Gastroesophageal sphincter (tissue), 4 donors: ENCODE data around the gene CCDC154. TPM values are rescaled to one million over a fixed set of nuclear protein-coding genes. Genes with fewer than 3 reads are reported as not detected.
"Not testable (repeated sequence)": the region's sequence is repeated elsewhere in the genome, so short reads cannot be mapped to it uniquely, and the experiment has no call there.

ENCODE experiments used
- ATAC-seq: fragments of 150-250 bp; one replicate; pipeline ENCODE4 v1.9.1; 2016; ENCODE audit warnings: mild to moderate bottlenecking, moderate library complexity
- H3K27ac ChIP-seq, 4 donors: fragments of 200-600 bp; sonication (generic) in 3 of 4; 1 replicate in 3 of 4; 2 replicates in 1 of 4; pipeline ENCODE4 v1.5.1; 2016 to 2019
- H3K27me3 ChIP-seq: fragments of 200-600 bp; sonication (generic); one replicate; pipeline ENCODE4 v1.5.1; 2019
- H3K36me3 ChIP-seq, 2 donors: fragments of 200-600 bp; sonication (generic); one replicate each; pipeline ENCODE4 v1.5.1; 2019; ENCODE audit warnings: control low read depth in 1 of 2
- H3K4me1 ChIP-seq, 3 donors: fragments of 200-600 bp; sonication (generic); 1 replicate in 2 of 3; 2 replicates in 1 of 3; pipeline ENCODE4 v1.5.1; 2016 to 2019; ENCODE audit warnings: control low read depth in 2 of 3
- H3K4me3 ChIP-seq, 2 donors: fragments of 200-600 bp; sonication (generic); one replicate each; pipeline ENCODE4 v1.5.1; 2019; ENCODE audit warnings: mild to moderate bottlenecking in 1 of 2, moderate library complexity in 1 of 2
- H3K9me3 ChIP-seq, 3 donors: fragments of 200-600 bp; sonication (generic); one replicate each; pipeline ENCODE4 v1.5.1; 2017 to 2019; ENCODE audit warnings: control low read depth in 2 of 3
- EP300 ChIP-seq: sonication (generic); formaldehyde crosslinking; IDR thresholded peaks from one replicate; pipeline ENCODE4 v1.6.1; 2017; ENCODE audit warnings: antibody characterized with exemption, mild to moderate bottlenecking
- POLR2A ChIP-seq, 2 donors: fragments of 450-650 bp; IDR thresholded peaks; one replicate each; pipeline ENCODE4 v1.6.1; 2017; ENCODE audit warnings: antibody characterized with exemption in 2 of 2, mild to moderate bottlenecking in 2 of 2, moderate library complexity in 1 of 2
- POLR2AphosphoS5 ChIP-seq: sonication (generic); formaldehyde crosslinking; IDR thresholded peaks from one replicate; pipeline ENCODE4 v1.6.1; 2017; ENCODE audit warnings: antibody characterized with exemption
- WGBS, 2 donors: methylation state at CpG; one replicate each; pipeline ENCODE4 v1.1.5; 2018; ENCODE audit warnings: low coverage in 1 of 2; 5-methylcytosine and 5-hydroxymethylcytosine counted together
- total RNA-seq, 4 donors: library from RNA; depleted of rRNA; stranded (reverse); fragments of >200 nt; gene quantifications; one replicate each; pipeline ENCODE4 v1.1.0, GENCODE V29; 2016
- TF ChIP-seq, protein P1 (sequence below), 4 experiments: fragments of 200-600 bp in 2 of 4; fragments of 450-650 bp in 2 of 4; sonication (generic) in 1 of 4; IDR thresholded peaks; one replicate each; pipeline ENCODE4 v1.5.1; 2017 to 2019; ENCODE audit warnings: antibody characterized with exemption in 4 of 4, mild to moderate bottlenecking in 2 of 4, moderate library complexity in 2 of 4

The CCDC154 gene
- total RNA-seq, 4 donors from 2014 or later: not detected

DNA sequence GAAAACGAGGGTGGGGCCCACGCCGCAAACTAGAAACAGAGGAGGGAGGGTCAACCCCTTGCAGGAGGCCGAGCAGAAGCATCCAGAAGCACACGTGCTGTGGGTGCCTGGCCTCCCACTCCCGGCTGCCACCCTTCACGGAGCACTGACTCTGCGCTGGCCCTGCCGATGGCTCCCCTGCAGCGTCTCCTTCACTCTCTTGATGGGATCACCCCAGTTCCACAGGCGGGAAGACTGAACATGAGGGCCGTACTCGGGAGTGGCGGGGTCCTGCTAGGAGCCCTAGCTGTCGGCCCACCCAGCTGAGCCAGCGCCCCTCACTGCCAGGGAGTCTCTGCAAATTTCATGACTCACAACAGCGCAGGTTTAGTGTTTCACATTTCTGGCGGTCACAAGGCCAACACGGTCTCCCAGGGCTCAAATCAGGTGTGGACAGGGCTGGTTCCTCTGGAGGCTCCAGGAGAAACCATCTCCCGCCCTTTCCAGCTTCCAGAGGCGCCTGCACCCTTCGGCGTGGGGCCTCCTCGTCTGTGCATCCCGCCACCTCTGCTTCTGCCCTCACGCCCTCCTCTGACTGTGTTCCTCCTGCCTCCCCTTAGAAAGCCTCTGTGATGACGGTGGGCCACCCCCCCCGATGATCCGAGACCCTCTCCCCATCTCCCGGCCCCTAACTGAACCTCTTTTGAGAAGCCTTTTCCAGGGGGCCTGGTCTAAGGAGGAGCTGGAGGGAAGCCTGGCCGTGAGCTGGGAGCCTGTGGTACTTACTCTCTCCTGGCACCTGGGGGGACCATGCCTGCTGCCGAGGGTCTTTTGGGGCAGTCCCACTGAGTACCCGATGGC, 42.4 kb upstream of the CCDC154 start:
- Histone ChIP-seq H3K36me3 (no peaks in the 10 kb centered on the region), H3K27me3 (peaks cover 7% of the 10 kb centered on the region), H3K27ac (no peak overlapping the region), H3K4me3 (no peak overlapping the region), H3K9me3 (no peaks in the 10 kb centered on the region), H3K4me1 (no peaks in the 10 kb centered on the region)
- no peak for ATAC-seq
- 87 to 88% methylated on average over 6 of the region's 33 CpGs for WGBS, 2 donors
- TF ChIP-seq POLR2AphosphoS5: no peak

DNA sequence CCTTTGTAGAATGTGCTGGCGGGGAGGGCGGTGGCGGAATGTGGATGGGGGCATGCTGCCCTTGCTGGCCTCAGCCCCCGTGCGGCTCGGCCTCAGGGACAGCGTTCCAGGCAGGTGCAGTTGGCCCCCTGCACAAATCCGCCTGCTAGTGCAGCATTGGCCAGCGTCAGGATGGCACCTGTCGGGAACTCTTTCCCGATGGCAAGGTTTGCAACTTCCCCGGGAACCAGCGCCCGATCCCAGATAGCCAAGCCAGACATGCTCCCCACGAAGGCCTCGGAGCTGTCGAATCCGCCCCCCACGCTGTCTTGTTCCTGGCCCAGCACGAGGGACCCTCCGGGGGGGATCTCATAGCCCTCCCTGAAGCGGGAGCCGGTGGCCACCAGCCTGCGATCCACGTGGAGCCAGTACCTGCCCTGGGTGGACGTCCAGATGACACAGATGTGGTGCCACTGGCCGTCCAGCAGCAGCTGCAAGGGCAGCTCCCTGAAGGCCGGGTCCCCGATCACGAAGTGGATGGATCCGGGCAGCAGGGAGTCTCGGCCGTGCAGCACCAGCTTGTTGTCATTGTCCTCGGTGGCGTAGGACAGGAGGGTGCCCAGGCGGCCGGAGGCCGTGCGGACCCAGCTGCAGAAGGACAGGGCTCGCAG, 41.6 kb upstream of the CCDC154 start:
- Histone ChIP-seq H3K4me3 (no peak overlapping the region), H3K27me3 (peaks cover 14% of the 10 kb centered on the region), H3K27ac (no peak overlapping the region), H3K4me1 (no peaks in the 10 kb centered on the region), H3K36me3 (no peaks in the 10 kb centered on the region), H3K9me3 (no peaks in the 10 kb centered on the region)
- no peak for ATAC-seq
- no CpG with 5 or more reads among the region's 40 CpGs for WGBS, 2 donors
- TF ChIP-seq POLR2AphosphoS5: no peak
- TF ChIP-seq EP300: no peak
- TF ChIP-seq, protein P1, sequence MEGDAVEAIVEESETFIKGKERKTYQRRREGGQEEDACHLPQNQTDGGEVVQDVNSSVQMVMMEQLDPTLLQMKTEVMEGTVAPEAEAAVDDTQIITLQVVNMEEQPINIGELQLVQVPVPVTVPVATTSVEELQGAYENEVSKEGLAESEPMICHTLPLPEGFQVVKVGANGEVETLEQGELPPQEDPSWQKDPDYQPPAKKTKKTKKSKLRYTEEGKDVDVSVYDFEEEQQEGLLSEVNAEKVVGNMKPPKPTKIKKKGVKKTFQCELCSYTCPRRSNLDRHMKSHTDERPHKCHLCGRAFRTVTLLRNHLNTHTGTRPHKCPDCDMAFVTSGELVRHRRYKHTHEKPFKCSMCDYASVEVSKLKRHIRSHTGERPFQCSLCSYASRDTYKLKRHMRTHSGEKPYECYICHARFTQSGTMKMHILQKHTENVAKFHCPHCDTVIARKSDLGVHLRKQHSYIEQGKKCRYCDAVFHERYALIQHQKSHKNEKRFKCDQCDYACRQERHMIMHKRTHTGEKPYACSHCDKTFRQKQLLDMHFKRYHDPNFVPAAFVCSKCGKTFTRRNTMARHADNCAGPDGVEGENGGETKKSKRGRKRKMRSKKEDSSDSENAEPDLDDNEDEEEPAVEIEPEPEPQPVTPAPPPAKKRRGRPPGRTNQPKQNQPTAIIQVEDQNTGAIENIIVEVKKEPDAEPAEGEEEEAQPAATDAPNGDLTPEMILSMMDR (IDR thresholded peaks at IDR 0.05): no peak
- TF ChIP-seq POLR2A (IDR thresholded peaks at IDR 0.05): no peak

DNA sequence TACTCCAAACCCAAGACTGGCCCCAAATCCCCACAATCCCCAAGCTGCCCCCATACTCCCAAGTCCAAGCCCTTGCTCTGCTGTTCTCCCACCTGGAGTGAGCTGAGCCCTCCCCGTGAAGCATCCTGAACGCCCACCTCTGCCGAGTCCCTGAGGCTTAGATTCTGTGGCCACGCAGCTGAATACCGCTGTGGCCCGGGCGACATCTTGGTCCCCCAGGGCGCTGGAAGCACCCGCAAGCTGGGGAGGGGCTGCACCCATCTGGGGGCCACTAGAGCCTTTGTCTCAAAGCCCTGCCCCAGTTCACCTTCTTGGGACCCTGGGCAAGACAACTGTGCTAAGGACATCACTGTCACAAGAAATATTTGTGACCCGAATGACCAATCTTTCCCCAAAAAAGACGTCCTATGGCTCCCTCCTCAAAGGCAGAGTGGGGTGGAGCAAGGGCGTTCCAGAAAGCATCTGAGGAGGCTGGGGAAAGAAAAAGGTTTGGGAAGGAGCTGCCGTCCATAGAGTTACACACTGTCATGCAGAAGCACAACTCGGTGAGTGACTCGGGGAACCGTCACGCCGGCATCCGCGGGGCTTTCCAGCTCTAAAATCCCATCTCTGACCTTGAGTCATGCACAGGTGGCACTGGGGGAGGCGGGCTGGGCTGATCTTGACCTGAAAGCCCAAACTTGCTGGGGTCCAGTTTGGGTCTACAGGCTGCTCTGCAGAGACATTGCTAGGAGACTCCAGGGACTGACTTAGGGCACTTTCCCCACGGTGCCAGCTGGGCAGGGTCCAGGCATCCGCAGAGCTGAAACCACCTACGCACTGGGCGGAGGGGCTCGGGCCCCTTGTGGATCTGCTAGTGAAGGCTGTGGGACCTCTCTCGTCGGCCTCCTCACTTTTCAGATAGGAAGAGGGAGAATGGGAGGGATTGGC, 37.8 kb upstream of the CCDC154 start:
- 60 to 72% methylated on average over 1 to 10 of the region's 28 CpGs for WGBS, 2 donors
- peaks cover 14% of the 10 kb centered on the region for H3K27me3 ChIP-seq
- no peaks in the 10 kb centered on the region for H3K36me3 ChIP-seq
- ATAC-seq: no peak
- H3K9me3 ChIP-seq: no peaks in the 10 kb centered on the region
- no peak overlapping the region for H3K4me3 ChIP-seq
- H3K4me1 ChIP-seq: no peaks in the 10 kb centered on the region
- TF ChIP-seq EP300 (no peak), POLR2A (IDR thresholded peaks at IDR 0.05) (no peak), POLR2AphosphoS5 (no peak)
- TF ChIP-seq, protein P1 (IDR thresholded peaks at IDR 0.05): no peak
- no peak overlapping the region for H3K27ac ChIP-seq

DNA sequence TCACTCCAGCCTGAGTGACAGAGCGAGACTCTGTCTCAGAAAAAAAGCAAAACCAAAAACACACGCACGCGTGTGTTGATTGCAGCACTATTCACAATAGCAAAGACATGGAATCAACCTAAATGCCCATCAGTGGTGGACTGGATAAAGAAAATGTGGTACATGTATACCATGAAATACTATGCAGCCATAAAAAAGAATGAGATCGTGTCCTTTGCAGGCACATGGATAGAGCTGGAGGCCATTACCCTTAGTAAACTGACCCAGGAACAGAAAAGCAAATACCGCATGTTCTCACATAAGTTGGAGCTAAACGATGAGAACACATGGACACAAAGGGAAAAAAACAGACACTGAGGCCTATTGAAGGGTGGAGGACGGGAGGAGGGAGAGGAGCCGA, 34.6 kb upstream of the CCDC154 start:
- Histone ChIP-seq H3K27me3 (peaks cover 14% of the 10 kb centered on the region), H3K4me1 (peaks cover 0 to 14% (median 6%) of the 10 kb centered on the region in 3 donors)
- H3K36me3 ChIP-seq, H3K9me3 ChIP-seq, H3K27ac ChIP-seq, ATAC-seq, H3K4me3 ChIP-seq: not testable (repeated sequence)
- 83 to 98% methylated on average over 2 to 9 of the region's 9 CpGs for WGBS, 2 donors

DNA sequence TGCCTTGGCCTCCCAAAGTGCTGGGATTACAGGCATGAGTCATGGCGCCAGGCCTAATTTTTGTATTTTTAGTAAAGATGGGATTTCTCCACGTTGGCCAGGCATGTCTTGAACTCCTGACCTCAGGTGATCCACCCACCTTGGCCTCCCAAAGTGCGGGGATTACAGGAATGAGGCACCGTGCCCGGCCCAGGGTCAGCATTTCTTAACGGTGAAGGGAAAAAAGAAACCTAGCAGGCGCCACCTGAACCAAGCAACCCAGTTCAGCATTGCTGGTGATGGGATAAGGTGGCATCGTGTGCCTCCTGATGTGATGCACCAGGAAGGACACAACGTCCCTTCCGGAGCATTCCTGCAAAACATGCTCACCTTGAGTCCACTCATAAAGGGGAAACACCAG, 32.7 kb upstream of the CCDC154 start:
- Histone ChIP-seq H3K4me1 (peaks cover 0 to 31% (median 16%) of the 10 kb centered on the region in 3 donors), H3K36me3 (no peaks in the 10 kb centered on the region), H3K4me3 (no peak overlapping the region), H3K27me3 (peaks cover 10% of the 10 kb centered on the region), H3K9me3 (no peaks in the 10 kb centered on the region), H3K27ac (no peak overlapping the region)
- ATAC-seq: no peak
- TF ChIP-seq EP300 (no peak), POLR2AphosphoS5 (no peak), POLR2A (IDR thresholded peaks at IDR 0.05) (no peak)
- TF ChIP-seq, protein P1 (IDR thresholded peaks at IDR 0.05): no peak
- WGBS, 2 donors: 80% methylated on average over 1 of the region's 10 CpGs; no CpG with 5 or more reads in 1 of the 2 donors
